ENCODE measurements around the gene NUPR2.
"Not testable (repeated sequence)": the region's sequence is repeated elsewhere in the genome, so short reads cannot be mapped to it uniquely, and the experiment has no call there.

NUPR2 gene

DNA sequence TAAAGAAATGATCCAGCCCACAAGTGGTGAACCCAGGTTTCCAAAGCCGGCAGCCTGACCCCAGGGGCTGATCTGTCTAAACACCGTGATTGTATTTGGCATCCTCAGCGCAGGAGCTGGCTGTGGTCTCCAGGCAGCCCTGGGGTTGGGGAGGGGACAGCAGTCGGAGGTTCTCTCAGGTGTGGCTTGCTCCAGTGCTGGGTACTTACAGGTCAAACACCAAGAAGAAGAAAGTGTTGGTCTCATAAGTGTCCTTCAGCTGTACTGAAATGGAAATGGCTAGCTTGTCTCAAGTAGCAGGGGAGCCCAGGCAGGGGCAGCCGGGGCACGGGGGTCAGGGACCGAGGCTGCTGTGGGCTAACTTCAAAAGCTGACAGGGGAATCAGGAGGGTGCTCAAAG, 29.5 kb downstream of the NUPR2 start:
- no peak for DNase-seq (ENCODE audit: low spot score)

- no peak for DNase-seq (ENCODE audit: low spot score)
These were observed 32.9 kb downstream of the NUPR2 start for GRCh38 chr7:56083150-56083785.

DNA sequence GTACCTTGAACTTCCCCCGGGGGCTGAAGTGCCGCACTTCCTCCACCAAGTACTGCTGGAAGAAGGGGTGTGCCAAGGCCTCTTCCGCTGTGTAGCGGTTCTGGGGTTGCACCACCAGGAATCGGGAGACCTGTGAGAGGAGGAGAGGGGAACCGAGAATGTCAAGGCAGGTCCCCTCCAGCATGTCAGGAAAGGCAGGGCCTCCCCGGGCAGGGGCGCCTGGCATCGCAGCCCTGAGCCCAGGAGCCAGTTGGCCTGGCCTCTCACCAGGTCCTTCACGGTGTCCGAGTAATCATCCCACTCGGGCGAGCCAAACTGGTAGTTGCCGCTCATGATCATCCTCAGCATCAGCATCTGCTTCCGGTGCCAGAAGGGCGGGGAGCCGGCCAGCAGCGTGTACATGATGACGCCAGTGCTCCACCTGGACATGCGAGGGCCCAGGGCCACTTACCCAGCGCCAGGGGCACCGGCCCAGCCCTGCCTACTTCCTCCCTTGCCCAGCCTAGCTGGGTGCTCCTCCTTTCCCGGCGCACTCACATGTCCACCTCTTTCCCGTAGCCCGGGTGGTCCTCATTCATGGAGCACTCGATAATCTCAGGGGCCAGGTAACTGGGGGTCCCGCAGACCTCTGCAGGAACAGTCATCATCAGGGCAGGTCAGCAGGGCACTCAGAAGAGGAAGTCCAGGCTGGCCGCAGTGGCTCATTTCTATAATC, 34.4 kb downstream of the NUPR2 start:
- DNase-seq (ENCODE audit: low spot score) = no peak

GRCh38 chr7:56080726-56081435, 35.3 kb downstream of the NUPR2 start:
- DNase-seq (ENCODE audit: low spot score) = not testable (repeated sequence)

DNA sequence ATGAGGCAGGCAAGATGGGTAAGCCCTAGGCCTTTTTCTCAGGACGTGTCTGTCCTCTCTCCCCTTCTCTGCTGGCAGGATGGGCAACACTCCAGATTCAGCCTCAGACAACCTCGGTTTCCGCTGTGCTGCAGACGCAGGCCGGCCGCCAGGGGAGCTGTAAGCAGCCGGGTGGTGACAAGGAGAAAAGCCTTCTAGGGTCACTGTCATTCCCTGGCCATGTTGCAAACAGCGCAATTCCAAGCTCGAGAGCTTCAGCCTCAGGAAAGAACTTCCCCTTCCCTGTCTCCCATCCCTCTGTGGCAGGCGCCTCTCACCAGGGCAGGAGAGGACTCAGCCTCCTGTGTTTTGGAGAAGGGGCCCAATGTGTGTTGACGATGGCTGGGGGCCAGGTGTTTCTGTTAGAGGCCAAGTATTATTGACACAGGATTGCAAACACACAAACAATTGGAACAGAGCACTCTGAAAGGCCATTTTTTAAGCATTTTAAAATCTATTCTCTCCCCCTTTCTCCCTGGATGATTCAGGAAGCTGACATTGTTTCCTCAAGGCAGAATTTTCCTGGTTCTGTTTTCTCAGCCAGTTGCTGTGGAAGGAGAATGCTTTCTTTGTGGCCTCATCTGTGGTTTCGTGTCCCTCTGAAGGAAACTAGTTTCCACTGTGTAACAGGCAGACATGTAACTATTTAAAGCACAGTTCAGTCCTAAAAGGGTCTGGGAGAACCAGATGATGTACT, 36.6 kb downstream of the NUPR2 start:
- DNase-seq (ENCODE audit: low spot score) = no peak

- no peak for DNase-seq (ENCODE audit: low spot score)
These were observed 38.0 kb downstream of the NUPR2 start for GRCh38 chr7:56078196-56078595.

DNA sequence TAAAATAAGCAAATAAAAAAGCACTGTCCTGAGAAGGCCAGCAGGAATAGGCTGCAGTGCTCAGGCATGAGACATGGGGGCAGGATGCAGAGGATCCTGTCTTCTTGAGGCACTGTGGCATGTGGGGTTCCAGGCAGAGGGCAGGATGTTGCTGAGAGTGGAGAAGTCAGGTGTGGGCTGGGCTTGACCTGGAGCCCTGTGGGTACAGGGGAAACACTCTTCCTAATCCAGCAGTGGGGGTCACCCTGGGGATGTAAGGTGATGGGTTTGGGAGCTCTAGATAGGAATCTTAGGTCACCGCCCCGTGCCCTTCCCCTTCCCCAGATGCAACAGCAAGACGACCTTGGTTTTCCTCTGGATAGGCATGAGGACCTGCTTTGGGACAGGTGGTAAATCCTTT, 38.5 kb downstream of the NUPR2 start:
- no peak for DNase-seq (ENCODE audit: low spot score)

DNA sequence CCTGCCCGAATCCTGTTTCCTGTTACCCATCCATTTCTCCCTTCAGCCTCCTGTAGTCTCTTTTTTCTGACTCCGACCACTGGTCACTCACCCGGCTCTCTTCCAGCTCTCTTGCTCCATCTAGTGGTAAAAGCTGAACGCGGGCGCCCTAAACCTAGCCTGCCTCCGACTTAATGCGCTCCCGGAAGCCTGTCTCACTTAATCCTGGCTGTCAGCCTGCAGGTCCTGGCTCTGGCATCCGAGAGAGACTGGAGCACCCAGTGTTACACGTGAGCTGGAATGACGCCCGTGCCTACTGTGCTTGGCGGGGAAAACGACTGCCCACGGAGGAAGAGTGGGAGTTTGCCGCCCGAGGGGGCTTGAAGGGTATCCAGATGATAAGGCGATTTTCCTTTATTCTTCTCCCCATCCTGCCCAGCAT, 41.8 kb downstream of the NUPR2 start:
- DNase-seq (ENCODE audit: low spot score) = peak; percentile 74

DNA sequence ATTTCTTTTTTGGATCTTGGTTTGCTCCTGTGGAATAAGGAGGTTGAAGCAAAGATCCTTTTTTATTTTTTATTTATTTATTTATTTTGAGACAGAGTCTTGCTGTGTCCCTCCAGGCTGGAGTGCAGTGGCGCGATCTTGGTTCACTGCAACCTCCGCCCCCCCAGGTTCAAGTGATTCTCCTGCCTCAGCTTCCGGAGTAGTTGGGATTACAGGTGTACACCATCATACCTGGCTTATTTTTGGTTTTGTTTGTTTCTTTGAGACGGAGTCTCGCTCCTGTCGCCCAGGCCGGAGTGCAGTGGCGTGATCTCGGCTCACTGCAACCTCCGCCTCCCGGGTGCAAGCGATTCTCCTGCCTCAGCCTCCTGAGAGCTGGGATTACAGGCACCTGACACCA, 49.8 kb downstream of the NUPR2 start:
- not testable (repeated sequence) for DNase-seq (ENCODE audit: low spot score)

All from activated CD4-positive, alpha-beta T cell treated with anti-CD3 and anti-CD28 coated beads, Interleukin-2, Interleukin-4, amounts not matched to agents 100 ng/mL and 50 ng/mL, durations not matched to agents 16 hours and 8 hours (primary cell).